A549 treated with GW870086 at 1 μM for 4 hours (cell line): Measurements from ENCODE around the gene GDE1. TPM values are rescaled to one million over a fixed set of nuclear protein-coding genes. Genes with fewer than 3 reads are reported as not detected.

Experiments
- total RNA-seq: library from RNA; stranded (reverse); fragments of 200-300 nt; extraction: Qiagen RNA extraction; gene quantifications from 5 replicates; pipeline ENCODE4 v1.2.3, GENCODE V29; 2022; ENCODE audit warnings: low read depth

The GDE1 gene
- 76.8 to 87.4 TPM (median 81.7 TPM) in 5 replicates for total RNA-seq

GRCh38 chr16:19521471-19522396 is at the start of gene GDE1:
GDE1 (minus strand) TSS chr16:19522098; CDS start chr16:19521964, 134 bp downstream.

GRCh38 chr16:19555186-19555937 is 33.5 kb upstream of the GDE1 start, which contains the start of gene VPS35L:
VPS35L (plus strand) TSS chr16:19555703; CDS start chr16:19555730, 27 bp downstream.

GRCh38 chr16:19523559-19524355 is 1.9 kb upstream of the GDE1 start, which contains the start of gene CCP110:
CCP110 (plus strand) TSS chr16:19523942; CDS start chr16:19527882, 3,940 bp downstream.

Other genes with a start within 250 kb of the GDE1 start
- gene CLEC19A, start 236.4 kb downstream of the GDE1 start, total RNA-seq, result 0.06 to 0.15 TPM (median 0.11 TPM) in 4 of 5 replicates, not detected in the other
- gene TMC5, start 104.2 kb downstream of the GDE1 start, total RNA-seq, result 5.3 to 6.5 TPM (median 5.4 TPM) in 5 replicates
- 6.1 to 10.3 TPM (median 9.5 TPM) in 5 replicates for gene CCP110, start 1.8 kb upstream of the GDE1 start, total RNA-seq
- gene VPS35L, start 33.6 kb upstream of the GDE1 start, total RNA-seq, result 30.6 to 34.7 TPM (median 31.2 TPM) in 5 replicates
- 32.4 to 44.3 TPM (median 39.3 TPM) in 5 replicates for gene KNOP1, start 196.1 kb upstream of the GDE1 start, total RNA-seq
- 8.5 to 11.6 TPM (median 9.4 TPM) in 5 replicates for gene IQCK, start 196.2 kb upstream of the GDE1 start, total RNA-seq